Epithelial cell of proximal tubule (primary cell): ENCODE data around the gene TSPAN4. TPM values are rescaled to one million over a fixed set of nuclear protein-coding genes. Genes with fewer than 3 reads are reported as not detected.

ENCODE experiments used
- DNase-seq: peaks from one replicate; pipeline ENCODE4 v3.0.0-alpha.2; 2011; ENCODE audit warnings: low read depth
- H3K4me3 ChIP-seq: 2 replicates; pipeline ENCODE4 v1.5.1; 2011; ENCODE audit warnings: low read depth, mild to moderate bottlenecking, low read length
- total RNA-seq: library from RNA; depleted of rRNA; stranded (reverse); fragments of >200 nt; gene quantifications from 2 replicates; pipeline ENCODE4 v1.2.3, GENCODE V29; 2015
- TF ChIP-seq, protein P1 (sequence below): conservative IDR thresholded peaks from 2 replicates; pipeline ENCODE4 v1.5.1; 2012; ENCODE audit warnings: low read depth, mild to moderate bottlenecking, low read length

Gene TSPAN4
- total RNA-seq, 1 donor from 2014 or later: 118 TPM

- DNase-seq: no peak
- H3K4me3 ChIP-seq: no peak overlapping the region
- TF ChIP-seq, protein P1, sequence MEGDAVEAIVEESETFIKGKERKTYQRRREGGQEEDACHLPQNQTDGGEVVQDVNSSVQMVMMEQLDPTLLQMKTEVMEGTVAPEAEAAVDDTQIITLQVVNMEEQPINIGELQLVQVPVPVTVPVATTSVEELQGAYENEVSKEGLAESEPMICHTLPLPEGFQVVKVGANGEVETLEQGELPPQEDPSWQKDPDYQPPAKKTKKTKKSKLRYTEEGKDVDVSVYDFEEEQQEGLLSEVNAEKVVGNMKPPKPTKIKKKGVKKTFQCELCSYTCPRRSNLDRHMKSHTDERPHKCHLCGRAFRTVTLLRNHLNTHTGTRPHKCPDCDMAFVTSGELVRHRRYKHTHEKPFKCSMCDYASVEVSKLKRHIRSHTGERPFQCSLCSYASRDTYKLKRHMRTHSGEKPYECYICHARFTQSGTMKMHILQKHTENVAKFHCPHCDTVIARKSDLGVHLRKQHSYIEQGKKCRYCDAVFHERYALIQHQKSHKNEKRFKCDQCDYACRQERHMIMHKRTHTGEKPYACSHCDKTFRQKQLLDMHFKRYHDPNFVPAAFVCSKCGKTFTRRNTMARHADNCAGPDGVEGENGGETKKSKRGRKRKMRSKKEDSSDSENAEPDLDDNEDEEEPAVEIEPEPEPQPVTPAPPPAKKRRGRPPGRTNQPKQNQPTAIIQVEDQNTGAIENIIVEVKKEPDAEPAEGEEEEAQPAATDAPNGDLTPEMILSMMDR: no peak
These were observed 17.1 kb upstream of the TSPAN4 start for GRCh38 chr11:825366-826226.

DNA sequence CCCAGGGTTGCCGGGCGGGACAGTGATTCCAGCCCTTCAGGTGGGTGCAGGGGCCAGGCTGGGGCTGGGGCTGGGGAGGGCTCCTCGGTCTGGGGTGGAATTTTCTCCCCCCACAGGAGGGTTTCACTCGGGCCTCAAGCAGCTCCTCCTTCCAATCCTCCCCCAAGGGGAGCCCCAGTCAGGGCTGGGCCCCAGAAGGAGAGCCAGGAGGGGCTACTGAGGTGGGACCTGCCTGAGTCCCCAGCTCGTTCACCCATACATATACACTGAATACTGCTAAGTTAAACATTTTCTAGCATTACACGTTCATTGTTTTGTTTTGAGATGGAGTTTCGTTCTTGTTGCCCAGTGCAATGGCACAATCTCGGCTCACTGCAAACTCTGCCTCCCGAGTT, 16.4 kb upstream of the TSPAN4 start:
- DNase-seq: no peak
- H3K4me3 ChIP-seq: no peak overlapping the region
- TF ChIP-seq, protein P1: no peak

- peak overlapping the region; percentile 48 for H3K4me3 ChIP-seq
- no peak for DNase-seq
- TF ChIP-seq, protein P1: no peak
These were observed 15.9 kb upstream of the TSPAN4 start for GRCh38 chr11:826836-827145.

DNA sequence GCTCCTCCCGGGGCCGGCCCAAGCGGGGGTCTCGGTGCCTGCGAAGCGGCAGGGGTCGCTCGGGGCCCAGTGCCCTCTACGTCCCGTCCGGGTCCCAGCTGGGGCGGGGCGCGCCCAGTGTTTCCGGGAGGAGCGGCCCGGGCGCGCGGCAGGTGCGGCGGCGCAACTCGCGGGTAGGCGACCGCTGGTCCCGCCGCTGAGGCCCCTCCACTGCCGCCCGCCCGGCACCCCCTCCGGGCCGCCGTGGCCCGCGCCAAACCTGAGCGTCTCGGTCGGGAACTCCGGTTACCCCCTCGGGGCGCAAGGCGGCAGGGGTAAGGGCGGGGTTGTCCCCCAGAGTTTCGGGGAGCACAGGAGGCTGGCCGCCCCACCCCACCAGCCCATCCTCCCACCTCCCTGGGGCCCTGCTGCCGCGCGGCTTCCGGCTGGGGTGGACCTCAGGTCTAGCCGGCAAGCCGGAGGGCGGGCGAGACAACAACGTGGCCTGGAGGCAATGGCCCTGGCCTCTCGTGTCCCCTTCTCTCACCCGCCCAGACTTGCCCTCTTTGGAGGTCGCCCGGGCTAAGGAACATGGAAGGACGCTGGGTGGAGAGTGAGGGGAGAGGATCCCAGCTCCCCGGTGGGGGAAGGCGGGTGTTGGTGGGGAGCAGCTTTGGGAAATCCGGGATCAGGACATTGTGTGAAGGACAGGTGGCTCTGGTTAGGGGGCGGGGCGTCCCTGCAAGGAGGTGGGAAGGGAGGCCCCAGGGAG, 15.3 kb upstream of the TSPAN4 start:
- TF ChIP-seq, protein P1: no peak
- peak overlapping the region; percentile 48 for H3K4me3 ChIP-seq
- no peak for DNase-seq

GRCh38 chr11:827897-828192, 14.8 kb upstream of the TSPAN4 start, which contains the start of gene CRACR2B:
TSS of gene CRACR2B (plus strand) at chr11:827919. CDS start at chr11:828608, 689 bp downstream.
- TF ChIP-seq, protein P1: no peak
- peak within 1 kb of the TSS; percentile 48 for H3K4me3 ChIP-seq
- no peak for DNase-seq

GRCh38 chr11:828506-829175, 14.0 kb upstream of the TSPAN4 start:
- H3K4me3 ChIP-seq: no peak overlapping the region
- no peak for DNase-seq
- TF ChIP-seq, protein P1: no peak
